SK-N-SH (cell line): ENCODE measurements around the gene PSME4. TPM values are rescaled to one million over a fixed set of nuclear protein-coding genes. Genes with fewer than 3 reads are reported as not detected.

Experiments
- CTCF ChIA-PET: fragments of 300-600, 350-600 bp; formaldehyde crosslinking; extraction: SDS; loops from one replicate; lab custom pipeline; 2021; lab: Yijun Ruan, JAX
- POLR2A ChIA-PET: fragments of 350-600 bp; sonication (Branson Sonifier 250); formaldehyde crosslinking; extraction: SDS; loops from one replicate; lab custom pipeline; 2020; ENCODE audit warnings: antibody characterized with exemption, inconsistent platforms; lab: Yijun Ruan, JAX
- DNase-seq: peaks from one replicate; pipeline ENCODE4 v3.0.0; 2012
- H2AFZ ChIP-seq: fragments of 200-600 bp; sonication (generic); 2 replicates; pipeline ENCODE4 v1.8.1; 2016; ENCODE audit warnings: antibody characterized with exemption, mild to moderate bottlenecking, low read depth
- H3F3A ChIP-seq: fragments of 200-600 bp; sonication (generic); replicated peaks from 2 replicates; pipeline ENCODE3; 2016; ENCODE audit warnings: antibody characterized with exemption, mild to moderate bottlenecking; ENCODE audit not compliant: insufficient read depth
- H3K27ac ChIP-seq, 2 experiments: fragments of 200-500 bp in 1 of 2; fragments of 200-600 bp in 1 of 2; sonication (Bioruptor generic) in 1 of 2; sonication (generic), shearing (Covaris generic) in 1 of 2; 2 replicates each; pipeline versions ENCODE4 v1.5.1 to v1.6.1; 2014 to 2016; ENCODE audit warnings: low read depth in 2 of 2, inconsistent platforms in 1 of 2, low read length in 1 of 2, mild to moderate bottlenecking in 1 of 2, mixed read lengths in 1 of 2
- H3K27me3 ChIP-seq: fragments of 200-600 bp; sonication (generic), shearing (Covaris generic); 2 replicates; pipeline ENCODE4 v1.6.1; 2016; ENCODE audit warnings: mixed run types; ENCODE audit not compliant: insufficient read depth
- H3K36me3 ChIP-seq, 2 experiments: fragments of 200-500 bp in 1 of 2; fragments of 200-600 bp in 1 of 2; sonication (Bioruptor generic) in 1 of 2; sonication (generic) in 1 of 2; replicated peaks in 1 of 2; 2 replicates each; pipeline versions ENCODE3 to v1.5.1; 2014 to 2016; ENCODE audit warnings: low read length in 1 of 2, mild to moderate bottlenecking in 1 of 2; ENCODE audit not compliant: insufficient read depth in 2 of 2, control insufficient read depth in 1 of 2
- H3K4me1 ChIP-seq, 2 experiments: fragments of 200-500 bp in 1 of 2; fragments of 200-600 bp in 1 of 2; sonication (Bioruptor generic) in 1 of 2; sonication (generic), shearing (Covaris generic) in 1 of 2; 2 replicates each; pipeline versions ENCODE4 v1.5.1 to v1.6.1; 2014 to 2016; ENCODE audit warnings: low read depth in 1 of 2, low read length in 1 of 2, mixed run types in 1 of 2; ENCODE audit not compliant: insufficient read depth in 2 of 2, control insufficient read depth in 1 of 2
- H3K4me2 ChIP-seq: fragments of 200-600 bp; sonication (generic), shearing (Covaris generic); 2 replicates; pipeline ENCODE4 v1.6.1; 2017; ENCODE audit warnings: mixed run types
- H3K4me3 ChIP-seq, 2 experiments: fragments of 200-500 bp in 1 of 2; fragments of 200-600 bp in 1 of 2; sonication (Bioruptor generic) in 1 of 2; sonication (generic), shearing (Covaris generic) in 1 of 2; 2 replicates each; pipeline versions ENCODE4 v1.5.1 to v1.8.1; 2014 to 2016; ENCODE audit warnings: low read depth in 2 of 2, inconsistent platforms in 1 of 2, low read length in 1 of 2, mild to moderate bottlenecking in 1 of 2, mixed read lengths in 1 of 2, moderate library complexity in 1 of 2
- H3K79me2 ChIP-seq: fragments of 200-600 bp; sonication (generic); 2 replicates; pipeline ENCODE4 v1.8.1; 2017; ENCODE audit warnings: mild to moderate bottlenecking; ENCODE audit not compliant: insufficient read depth
- H3K9ac ChIP-seq: fragments of 200-600 bp; sonication (generic); 2 replicates; pipeline ENCODE4 v1.6.1; 2017; ENCODE audit warnings: mixed run types
- H3K9me2 ChIP-seq: fragments of 200-600 bp; sonication (generic); 2 replicates; pipeline ENCODE4 v1.6.1; 2017; ENCODE audit warnings: mixed run types
- H3K9me3 ChIP-seq: fragments of 200-600 bp; sonication (generic); 2 replicates; pipeline ENCODE4 v1.6.1; 2017; ENCODE audit warnings: mixed run types, mild to moderate bottlenecking, moderate library complexity
- H4K20me1 ChIP-seq: fragments of 200-600 bp; sonication (generic); 2 replicates; pipeline ENCODE4 v1.6.1; 2017; ENCODE audit warnings: mild to moderate bottlenecking, mixed run types; ENCODE audit not compliant: insufficient read depth
- CHD2 ChIP-seq: fragments of 150-350 bp; IDR thresholded peaks from 2 replicates; pipeline ENCODE4 v1.6.1; 2018; ENCODE audit warnings: low read length; ENCODE audit not compliant: partially characterized antibody
- CTCF ChIP-seq: fragments of 200-600 bp; sonication (generic); IDR thresholded peaks from 2 replicates; pipeline ENCODE4 v1.6.1; 2017; ENCODE audit warnings: antibody characterized with exemption, mild to moderate bottlenecking, moderate library complexity
- ELF1 ChIP-seq: IDR thresholded peaks from 2 replicates; pipeline ENCODE4 v1.4.0; 2012
- EP300 ChIP-seq, 2 experiments: IDR thresholded peaks; 2 replicates each; pipeline versions ENCODE4 v1.4.0 to v1.6.1; 2012; ENCODE audit warnings: borderline replicate concordance in 1 of 2, low read depth in 1 of 2, low read length in 1 of 2
- FOSL2 ChIP-seq: IDR thresholded peaks from 2 replicates; pipeline ENCODE4 v1.4.0; 2012; ENCODE audit warnings: low read depth, mild to moderate bottlenecking, moderate library complexity, borderline replicate concordance
- FOXJ3 ChIP-seq: sonication (generic); formaldehyde crosslinking; IDR thresholded peaks from 2 replicates; pipeline ENCODE4 v1.5.1; 2020; ENCODE audit warnings: mild to moderate bottlenecking, missing genetic modification reagents
- FOXM1 ChIP-seq: IDR thresholded peaks from 2 replicates; pipeline ENCODE4 v1.4.0; 2012; ENCODE audit warnings: low read depth, mild to moderate bottlenecking
- GABPA ChIP-seq: IDR thresholded peaks from 2 replicates; pipeline ENCODE4 v1.4.0; 2012; ENCODE audit warnings: low read depth, mild to moderate bottlenecking
- JUND ChIP-seq: IDR thresholded peaks from 2 replicates; pipeline ENCODE4 v1.4.0; 2012
- MAX ChIP-seq: IDR thresholded peaks from 2 replicates; pipeline ENCODE4 v1.4.0; 2012; ENCODE audit warnings: low read depth
- NFIC ChIP-seq: IDR thresholded peaks from 2 replicates; pipeline ENCODE4 v1.4.0; 2012; ENCODE audit warnings: borderline replicate concordance
- NRF1 ChIP-seq: IDR thresholded peaks from 2 replicates; pipeline ENCODE4 v1.6.1; 2012; ENCODE audit warnings: low read depth, mild to moderate bottlenecking, low read length
- PBX3 ChIP-seq: IDR thresholded peaks from 2 replicates; pipeline ENCODE4; 2012
- POLR2AphosphoS5 ChIP-seq: IDR thresholded peaks from 2 replicates; pipeline ENCODE4 v1.6.1; 2012; ENCODE audit warnings: low read depth, low read length
- RAD21 ChIP-seq: IDR thresholded peaks from 2 replicates; pipeline ENCODE4 v1.6.1; 2012; ENCODE audit warnings: mild to moderate bottlenecking, low read length
- RFX5 ChIP-seq: IDR thresholded peaks from 2 replicates; pipeline ENCODE4 v1.6.1; 2012; ENCODE audit warnings: mild to moderate bottlenecking, improper control_type of control experiment, low read length
- RXRA ChIP-seq: IDR thresholded peaks from 2 replicates; pipeline ENCODE4 v1.4.0; 2012; ENCODE audit warnings: low read depth, mild to moderate bottlenecking, borderline replicate concordance
- SMC3 ChIP-seq: IDR thresholded peaks from 2 replicates; pipeline ENCODE4 v1.6.1; 2012; ENCODE audit warnings: low read depth, low read length, improper control_type of control experiment
- TAF1 ChIP-seq: IDR thresholded peaks from 2 replicates; pipeline ENCODE4 v1.6.1; 2012; ENCODE audit warnings: low read depth, mild to moderate bottlenecking, low read length, moderate library complexity, borderline replicate concordance
- TCF12 ChIP-seq: IDR thresholded peaks from 2 replicates; pipeline ENCODE4 v1.4.0; 2012
- TEAD4 ChIP-seq: IDR thresholded peaks from 2 replicates; pipeline ENCODE4 v1.4.0; 2012; ENCODE audit warnings: mild to moderate bottlenecking, borderline replicate concordance; ENCODE audit not compliant: insufficient read depth
- YY1 ChIP-seq: IDR thresholded peaks from 2 replicates; pipeline ENCODE4 v1.4.0; 2012; ENCODE audit warnings: low read depth, mild to moderate bottlenecking
- WGBS: methylation state at CpG from one replicate; pipeline ENCODE4 v1.1.6; 2017; ENCODE audit warnings: low lambda C conversion rate; 5-methylcytosine and 5-hydroxymethylcytosine counted together
- polyA plus RNA-seq, 3 experiments: library from polyadenylated mRNA; depleted of rRNA; stranded (reverse); fragments of >200 nt; gene quantifications; 2 replicates each; pipeline ENCODE4 v1.2.3, GENCODE V29; 2012
- TF ChIP-seq, protein P1 (sequence below): IDR thresholded peaks from 2 replicates; pipeline ENCODE4 v1.4.0; 2012; ENCODE audit warnings: low read depth, borderline replicate concordance
- TF ChIP-seq, protein P2 (sequence below): fragments of 150-350 bp; IDR thresholded peaks from 2 replicates; pipeline ENCODE4 v1.6.1; 2017; ENCODE audit warnings: antibody characterized with exemption, low read length, low read depth, borderline replicate concordance

PSME4 gene
- polyA plus RNA-seq, 1 of the 3 experiments (the other 2 are of a cell fraction), result 12.8 TPM

- Histone ChIP-seq H3K4me3 (no peak overlapping the region), H4K20me1 (no peaks in the 10 kb centered on the region), H3K4me2 (no peak overlapping the region), H3K36me3 (peaks cover 68 to 81% of the 10 kb centered on the region in 2 experiments), H3K27ac (no peak overlapping the region), H3K9me2 (no peaks in the 10 kb centered on the region), H2AFZ (no peak overlapping the region), H3K9ac (no peak overlapping the region), H3K9me3 (no peaks in the 10 kb centered on the region), H3K27me3 (no peaks in the 10 kb centered on the region), H3K79me2 (no peaks in the 10 kb centered on the region), H3K4me1 (peaks cover 0 to 13% of the 10 kb centered on the region in 2 experiments; a peak in 3 of 4 replicates), H3F3A (peaks cover 12% of the 10 kb centered on the region)
- ChIA-PET CTCF (interaction anchor here (0.9 kb wide), 1 partner anchor 14 kb away, joined by 3 read pairs; no protein-coding TSS in a partner anchor), POLR2A (no interaction called here)
- DNase-seq, result no peak
- TF ChIP-seq RFX5 (no peak), YY1 (no peak), SMC3 (no peak), RAD21 (no peak), PBX3 (no peak), NFIC (no peak), EP300 (IDR thresholded peaks at IDR 0.05; ENCODE audit: borderline replicate concordance in 1 of 2, low read depth in 1 of 2, low read length in 1 of 2) (no peak), CHD2 (no peak), FOXJ3 (CRISPR knock-in tag) (no peak), GABPA (no peak), FOSL2 (no peak)
- TF ChIP-seq, protein P1, sequence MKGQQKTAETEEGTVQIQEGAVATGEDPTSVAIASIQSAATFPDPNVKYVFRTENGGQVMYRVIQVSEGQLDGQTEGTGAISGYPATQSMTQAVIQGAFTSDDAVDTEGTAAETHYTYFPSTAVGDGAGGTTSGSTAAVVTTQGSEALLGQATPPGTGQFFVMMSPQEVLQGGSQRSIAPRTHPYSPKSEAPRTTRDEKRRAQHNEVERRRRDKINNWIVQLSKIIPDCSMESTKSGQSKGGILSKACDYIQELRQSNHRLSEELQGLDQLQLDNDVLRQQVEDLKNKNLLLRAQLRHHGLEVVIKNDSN, result no peak
- 93% methylated on average over 1 of the region's 1 CpG for whole genome bisulfite sequencing
Observed at GRCh38 chr2:53884883-53885282, 85.9 kb downstream of the PSME4 start.

DNA sequence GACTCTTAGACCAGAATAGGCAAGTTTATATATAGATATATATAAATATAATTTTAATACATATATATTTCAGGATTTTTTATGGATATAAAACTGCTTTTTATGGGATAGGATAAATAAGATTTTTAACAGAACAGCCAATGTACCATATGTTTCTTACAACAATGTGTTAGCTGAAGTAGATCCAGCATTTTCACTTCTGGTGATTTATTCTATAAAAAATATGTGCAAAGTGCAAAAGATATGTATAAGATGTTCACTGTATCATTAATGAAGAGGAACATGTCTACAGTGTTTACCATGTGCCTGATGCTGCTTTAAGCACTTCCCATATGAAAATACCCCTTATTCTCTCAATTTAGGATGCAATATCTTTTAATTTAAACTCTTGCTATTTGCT lies 88.8 kb downstream of the PSME4 start:
- no peak overlapping the region for H3K4me2 ChIP-seq
- CTCF ChIA-PET, result interaction anchor here (1.0 kb wide), 1 partner anchor 35 kb away, joined by 4 read pairs; no protein-coding TSS in a partner anchor
- H3K9me2 ChIP-seq, result no peaks in the 10 kb centered on the region
- H2AFZ ChIP-seq, result no peak overlapping the region
- POLR2A ChIA-PET, result no interaction called here
- peaks cover 12% of the 10 kb centered on the region for H3F3A ChIP-seq
- H3K27me3 ChIP-seq, result no peaks in the 10 kb centered on the region
- no peak overlapping the region for H3K4me3 ChIP-seq
- peaks cover 0 to 13% of the 10 kb centered on the region in 2 experiments; a peak in 3 of 4 replicates for H3K4me1 ChIP-seq
- no peak overlapping the region for H3K27ac ChIP-seq
- no peaks in the 10 kb centered on the region for H4K20me1 ChIP-seq
- TF ChIP-seq RXRA, result no peak
- TF ChIP-seq JUND, result no peak
- no peak for TF ChIP-seq RAD21
- no peak for TF ChIP-seq ELF1
- TF ChIP-seq, protein P2, sequence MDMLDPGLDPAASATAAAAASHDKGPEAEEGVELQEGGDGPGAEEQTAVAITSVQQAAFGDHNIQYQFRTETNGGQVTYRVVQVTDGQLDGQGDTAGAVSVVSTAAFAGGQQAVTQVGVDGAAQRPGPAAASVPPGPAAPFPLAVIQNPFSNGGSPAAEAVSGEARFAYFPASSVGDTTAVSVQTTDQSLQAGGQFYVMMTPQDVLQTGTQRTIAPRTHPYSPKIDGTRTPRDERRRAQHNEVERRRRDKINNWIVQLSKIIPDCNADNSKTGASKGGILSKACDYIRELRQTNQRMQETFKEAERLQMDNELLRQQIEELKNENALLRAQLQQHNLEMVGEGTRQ, result no peak
- no peak for TF ChIP-seq NFIC
- TF ChIP-seq CTCF, result no peak
- TF ChIP-seq FOXM1, result no peak
- no peak for TF ChIP-seq TCF12
- no peak for TF ChIP-seq TAF1
- TF ChIP-seq PBX3, result no peak
- no peak for TF ChIP-seq POLR2AphosphoS5
- TF ChIP-seq RFX5, result no peak
- no peak for TF ChIP-seq MAX
- no peak for TF ChIP-seq TEAD4
- TF ChIP-seq YY1, result no peak
- TF ChIP-seq NRF1, result no peak
- no peak for TF ChIP-seq FOSL2
- peaks cover 49 to 69% of the 10 kb centered on the region in 2 experiments for H3K36me3 ChIP-seq
- H3K9ac ChIP-seq, result no peak overlapping the region
- H3K9me3 ChIP-seq, result no peaks in the 10 kb centered on the region
- DNase-seq, result no peak
- H3K79me2 ChIP-seq, result no peaks in the 10 kb centered on the region
